ENCODE measurements around the gene MAP7. TPM values are rescaled to one million over a fixed set of nuclear protein-coding genes. Genes with fewer than 3 reads are reported as not detected.

The MAP7 gene
- total RNA-seq, 1 experiment from 2014 or later: 33.7 TPM

- POLR2A ChIA-PET (ENCODE audit: unreplicated experiment): no interaction called here
- CTCF ChIA-PET: no interaction called here
- no peak overlapping the region for H3K4me3 ChIP-seq
These were observed 187.5 kb downstream of the MAP7 start for GRCh38 chr6:136362421-136363356.

GRCh38 chr6:136361787-136362186 is 188.4 kb downstream of the MAP7 start:
- Histone ChIP-seq H3K4me3 (no peak overlapping the region), H3K4me1 (replicated peaks; ENCODE audit: insufficient read depth) (no peaks in the 10 kb centered on the region), H4K20me1 (ENCODE audit: insufficient read depth) (no peaks in the 10 kb centered on the region), H3K9me2 (ENCODE audit: insufficient read depth) (no peaks in the 10 kb centered on the region), H3K9me3 (ENCODE audit: insufficient read depth, low read depth) (no peaks in the 10 kb centered on the region), H2AFZ (no peak overlapping the region), H3F3A (ENCODE audit: insufficient read depth, low read depth) (no peaks in the 10 kb centered on the region), H3K27me3 (ENCODE audit: insufficient read depth, low read depth) (no peaks in the 10 kb centered on the region), H3K27ac (no peak overlapping the region), H3K79me2 (ENCODE audit: low read depth) (no peaks in the 10 kb centered on the region), H3K36me3 (ENCODE audit: low read depth) (peaks cover 24% of the 10 kb centered on the region), H3K4me2 (no peak overlapping the region)
- BruUV-seq (replicated peaks): no TSS peak
- POLR2A ChIA-PET (ENCODE audit: unreplicated experiment): no interaction called here
- DNase-seq: no peak
- intact Hi-C loops (cut with micrococcal nuclease; ENCODE audit: unreplicated experiment): no loop called here
- CTCF ChIA-PET: no interaction called here
- no peak for TF ChIP-seq EZH2 (IDR thresholded peaks at IDR 0.05; ENCODE audit: low read depth)

More at GRCh38 chr6:136362421-136363356, 187.5 kb downstream of the MAP7 start:
- Histone ChIP-seq H3F3A (ENCODE audit: insufficient read depth, low read depth) (no peaks in the 10 kb centered on the region), H3K27me3 (ENCODE audit: insufficient read depth, low read depth) (no peaks in the 10 kb centered on the region), H3K9me2 (ENCODE audit: insufficient read depth) (no peaks in the 10 kb centered on the region), H3K79me2 (ENCODE audit: low read depth) (no peaks in the 10 kb centered on the region), H2AFZ (no peak overlapping the region), H3K36me3 (ENCODE audit: low read depth) (peaks cover 24% of the 10 kb centered on the region), H3K4me2 (no peak overlapping the region), H3K9me3 (ENCODE audit: insufficient read depth, low read depth) (no peaks in the 10 kb centered on the region), H3K27ac (no peak overlapping the region), H3K4me1 (replicated peaks; ENCODE audit: insufficient read depth) (no peaks in the 10 kb centered on the region), H4K20me1 (ENCODE audit: insufficient read depth) (no peaks in the 10 kb centered on the region)
- TF ChIP-seq EZH2 (IDR thresholded peaks at IDR 0.05; ENCODE audit: low read depth) (no peak), CTCF (conservative IDR thresholded peaks at IDR 0.05) (no peak)
- intact Hi-C loops (cut with micrococcal nuclease; ENCODE audit: unreplicated experiment): no loop called here
- DNase-seq: no peak
- BruUV-seq (replicated peaks): no TSS peak

GRCh38 chr6:136360783-136361182 is 189.4 kb downstream of the MAP7 start:
- intact Hi-C loops (cut with micrococcal nuclease; ENCODE audit: unreplicated experiment): no loop called here
- BruUV-seq (replicated peaks): no TSS peak

More at GRCh38 chr6:136360783-136361182, 189.4 kb downstream of the MAP7 start:
- Histone ChIP-seq H2AFZ (no peak overlapping the region), H3K4me2 (no peak overlapping the region), H3K27ac (no peak overlapping the region), H3K4me1 (replicated peaks; ENCODE audit: insufficient read depth) (no peaks in the 10 kb centered on the region), H3K36me3 (ENCODE audit: low read depth) (peaks cover 21% of the 10 kb centered on the region), H3K27me3 (ENCODE audit: insufficient read depth, low read depth) (no peaks in the 10 kb centered on the region), H3K9me3 (ENCODE audit: insufficient read depth, low read depth) (no peaks in the 10 kb centered on the region), H3K4me3 (no peak overlapping the region), H4K20me1 (ENCODE audit: insufficient read depth) (no peaks in the 10 kb centered on the region), H3K79me2 (ENCODE audit: low read depth) (no peaks in the 10 kb centered on the region), H3F3A (ENCODE audit: insufficient read depth, low read depth) (no peaks in the 10 kb centered on the region), H3K9me2 (ENCODE audit: insufficient read depth) (no peaks in the 10 kb centered on the region)
- TF ChIP-seq EZH2 (IDR thresholded peaks at IDR 0.05; ENCODE audit: low read depth): no peak
- no peak for TF ChIP-seq CTCF (conservative IDR thresholded peaks at IDR 0.05)
- no peak for DNase-seq
- CTCF ChIA-PET: no interaction called here
- POLR2A ChIA-PET (ENCODE audit: unreplicated experiment): no interaction called here

Measured in PC-9 (cell line).